ENCODE results near the gene PLCXD1.
"Not testable (repeated sequence)": the region's sequence is repeated elsewhere in the genome, so short reads cannot be mapped to it uniquely, and the experiment has no call there.

PLCXD1 gene

DNA sequence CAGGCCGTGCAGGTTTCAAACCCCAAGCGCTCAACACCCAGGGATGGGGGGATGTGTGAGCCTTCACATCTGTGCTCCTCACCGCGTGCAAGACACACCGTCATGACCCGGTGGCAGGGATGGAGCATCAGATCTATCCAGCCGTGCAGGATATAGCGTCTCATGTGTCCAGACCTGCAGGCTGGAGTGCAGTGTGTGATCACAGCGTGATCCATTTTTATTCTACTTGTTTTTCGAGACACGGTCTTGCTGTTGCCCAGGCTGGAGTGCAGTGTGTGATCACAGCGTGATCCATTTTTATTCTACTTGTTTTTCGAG lies 70.1 kb downstream of the PLCXD1 start:
- DNase-seq (ENCODE audit: low spot score), result not testable (repeated sequence)

DNA sequence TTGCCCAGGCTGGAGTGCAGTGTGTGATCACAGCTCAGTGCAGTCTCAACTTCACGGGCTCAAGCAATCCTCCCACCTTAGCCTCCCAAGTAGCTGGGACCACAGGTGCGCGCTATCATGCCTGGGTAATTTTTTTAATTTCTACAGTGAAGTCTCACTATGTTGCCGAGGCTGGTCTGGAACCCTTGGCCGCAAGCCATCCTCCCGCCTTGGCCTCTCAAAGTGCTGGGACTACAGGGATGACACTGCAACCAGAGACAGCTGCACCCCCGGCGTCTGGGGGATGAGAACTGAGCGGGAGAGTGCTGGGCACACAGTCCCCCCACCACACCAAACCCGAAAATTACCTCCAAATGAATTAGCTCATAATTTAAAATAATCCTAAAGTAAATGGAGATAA lies 70.6 kb downstream of the PLCXD1 start:
- no peak for DNase-seq (ENCODE audit: low spot score)

DNA sequence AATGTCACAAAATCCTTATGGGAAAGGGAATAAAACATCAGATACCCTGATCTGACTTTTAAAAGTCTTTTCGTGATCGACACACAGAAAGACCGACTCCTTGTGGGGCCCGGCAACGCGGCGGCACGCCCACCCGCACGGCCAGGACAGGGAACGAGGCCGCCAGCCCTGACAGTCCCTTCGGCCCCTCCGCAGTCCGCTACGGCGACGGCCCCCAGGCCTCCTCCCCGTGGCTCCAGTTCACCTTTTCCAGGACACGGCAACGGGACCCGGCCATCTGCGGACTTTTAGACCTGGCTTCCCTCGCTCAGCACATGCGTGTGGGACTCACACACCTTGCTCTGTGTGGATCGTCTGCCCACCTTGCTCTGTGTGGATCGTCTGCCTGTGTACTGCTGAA lies 71.0 kb downstream of the PLCXD1 start:
- no peak for DNase-seq (ENCODE audit: low spot score)

DNA sequence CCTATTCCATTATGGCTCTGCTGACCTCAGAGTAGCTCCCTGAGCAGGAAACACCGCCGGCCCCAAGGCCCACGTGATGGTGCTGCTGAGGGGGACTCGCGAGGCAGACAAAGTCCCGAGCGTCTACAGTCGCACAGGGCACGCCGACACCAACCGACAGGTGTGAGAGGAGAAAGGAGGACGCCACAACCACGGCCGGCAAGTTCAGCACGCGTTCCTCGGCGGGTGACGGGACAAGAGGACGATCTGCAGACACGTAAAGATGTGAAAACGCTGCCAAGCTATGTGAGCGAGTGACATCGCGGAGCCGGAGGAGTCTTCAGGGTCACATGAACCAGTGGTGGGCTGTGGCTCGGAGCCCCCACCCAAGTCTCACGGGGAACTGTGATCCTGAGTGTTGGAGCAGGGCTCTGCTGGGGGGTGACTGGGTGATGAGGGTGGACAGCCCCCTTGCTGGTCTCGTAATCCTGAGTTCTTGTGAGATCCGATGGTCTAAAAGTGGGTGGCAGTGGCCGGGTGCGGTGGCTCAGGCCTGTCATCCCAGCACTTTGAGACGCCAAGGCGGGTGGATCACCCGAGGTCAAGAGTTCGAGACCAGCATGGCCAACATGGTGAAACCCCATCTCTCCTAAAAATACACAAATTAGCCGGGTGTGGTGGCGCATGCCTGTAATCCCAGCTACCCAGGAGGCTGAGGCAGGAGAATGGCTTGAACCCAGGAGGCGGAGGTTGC lies 71.6 kb downstream of the PLCXD1 start:
- DNase-seq (ENCODE audit: low spot score), result no peak

Data from Ammon's horn (tissue), 1 donor.